NCI-H2107 treated with DMSO at 0.1 percent for 48 hours (cell line): ENCODE data around the gene INPP4B.

Source experiments
- DNase-seq: peaks from one replicate; lab custom pipeline; 2025; ENCODE audit not compliant: unreplicated experiment; lab: John Stamatoyannopoulos, UW

Gene INPP4B

DNA sequence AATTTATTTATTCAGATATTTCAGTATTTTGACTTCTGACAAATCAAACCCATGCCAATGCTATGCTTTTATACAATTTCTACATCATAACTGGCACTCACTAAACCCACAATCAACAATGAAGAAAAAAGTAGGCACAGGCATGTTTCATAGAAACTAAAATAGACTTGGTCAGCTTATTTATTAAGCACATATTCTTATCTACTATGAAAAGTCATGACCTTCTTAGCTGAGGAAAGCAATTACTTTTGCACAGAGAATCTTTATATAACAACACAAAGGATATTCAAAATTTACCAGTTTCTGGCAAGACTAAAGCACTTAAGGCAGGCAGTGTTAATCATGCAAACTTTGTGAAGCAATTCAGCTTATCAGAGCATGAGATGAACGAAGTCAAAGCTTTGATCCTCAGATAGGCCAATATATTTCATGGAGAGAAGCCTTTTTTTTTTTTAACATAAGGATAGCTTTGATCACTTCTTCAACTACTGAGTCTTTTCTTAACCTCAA, 490.6 kb downstream of the INPP4B start:
- DNase-seq: no peak

DNA sequence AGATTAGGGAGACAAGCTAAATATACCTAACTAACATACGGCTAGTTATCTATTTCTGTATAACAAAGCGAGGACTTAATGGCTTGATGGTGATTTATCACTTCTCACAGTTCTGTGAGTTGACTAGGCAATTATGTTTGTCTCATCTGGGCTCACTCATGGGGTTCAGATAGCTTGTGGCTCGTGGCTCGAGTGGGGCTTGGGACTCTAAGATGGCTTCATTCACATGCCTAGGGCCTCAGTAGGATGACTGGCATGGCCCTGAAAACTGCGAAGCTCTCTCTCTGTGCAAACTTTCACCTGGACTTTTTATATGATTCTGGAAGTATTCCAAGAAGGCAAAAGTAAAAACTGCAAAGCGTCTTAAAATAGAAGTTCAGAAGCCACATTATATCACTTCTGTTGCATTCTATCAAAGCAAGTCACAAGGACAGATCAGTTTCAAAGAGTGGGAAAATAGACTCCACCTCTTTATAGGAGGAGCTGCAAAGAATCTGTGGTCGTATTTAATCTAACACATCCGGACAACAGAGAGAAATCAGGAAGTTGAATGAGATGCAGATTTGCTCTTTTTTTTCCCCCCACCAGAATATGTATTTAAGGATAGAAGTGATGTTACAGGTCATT, 491.2 kb downstream of the INPP4B start:
- DNase-seq: no peak

DNA sequence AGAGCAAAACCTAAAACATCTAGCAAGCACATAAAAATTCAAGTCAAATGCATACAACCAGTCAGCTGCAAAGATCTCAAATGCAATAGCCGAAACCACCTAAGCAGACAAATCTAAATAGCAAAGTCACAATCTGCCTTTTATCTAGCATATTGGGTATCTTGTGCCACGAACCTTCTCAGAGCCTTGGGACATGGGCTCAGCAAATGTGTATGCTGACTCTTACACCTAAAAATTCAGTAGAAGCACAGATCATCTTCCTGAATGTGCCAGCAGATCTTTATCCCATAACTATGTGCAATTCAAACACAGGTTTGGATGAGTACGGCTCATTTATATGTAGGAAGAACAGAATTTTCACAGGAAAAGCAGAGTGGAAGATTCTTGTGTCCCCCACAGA, 492.1 kb downstream of the INPP4B start:
- DNase-seq: no peak

DNA sequence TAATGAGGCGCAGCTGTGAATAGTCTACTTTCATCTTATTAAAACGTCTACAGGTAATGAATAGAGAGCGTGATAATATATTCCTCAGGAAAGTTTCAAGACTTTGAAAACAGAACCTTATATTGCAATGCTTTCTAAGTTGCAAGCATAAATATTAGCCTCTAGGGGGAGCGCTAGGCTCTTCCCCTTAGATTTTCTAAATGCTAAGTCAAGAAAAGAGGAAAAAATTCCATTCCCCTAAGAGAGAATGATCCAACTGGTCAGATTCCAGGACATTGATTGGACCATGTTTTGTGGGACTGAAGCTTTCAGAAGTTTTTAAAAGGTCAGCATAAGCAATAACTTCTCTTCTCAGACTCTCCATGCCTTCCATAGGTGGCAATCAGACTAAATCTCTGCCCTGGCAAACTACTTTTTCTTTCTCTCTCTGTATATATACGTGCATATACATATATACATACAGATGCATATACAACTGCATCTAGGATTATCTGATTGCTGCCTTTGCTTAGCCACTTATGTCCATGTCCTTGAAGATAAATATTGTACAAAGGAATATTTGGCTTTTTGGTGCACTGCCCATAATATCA, 492.9 kb downstream of the INPP4B start:
- peak; percentile 49 for DNase-seq

DNA sequence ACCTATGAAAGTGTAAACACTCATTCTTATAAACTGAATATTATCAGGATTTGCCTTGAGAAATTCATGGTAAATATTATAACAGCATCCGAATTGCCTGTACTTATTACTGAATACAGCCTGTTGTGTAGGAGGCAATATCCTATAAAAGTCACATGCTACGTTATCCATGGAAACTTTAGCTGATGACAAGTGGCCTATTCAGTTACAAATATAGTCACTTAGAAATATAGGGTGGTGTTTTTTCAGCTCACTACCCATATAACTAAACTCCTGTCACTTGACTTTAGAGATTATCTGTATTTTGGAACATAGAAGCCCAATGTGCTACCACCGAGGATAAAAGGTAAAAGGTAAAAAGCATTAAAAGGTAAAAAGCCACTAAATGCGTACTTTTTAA, 493.4 kb downstream of the INPP4B start:
- DNase-seq: no peak

DNA sequence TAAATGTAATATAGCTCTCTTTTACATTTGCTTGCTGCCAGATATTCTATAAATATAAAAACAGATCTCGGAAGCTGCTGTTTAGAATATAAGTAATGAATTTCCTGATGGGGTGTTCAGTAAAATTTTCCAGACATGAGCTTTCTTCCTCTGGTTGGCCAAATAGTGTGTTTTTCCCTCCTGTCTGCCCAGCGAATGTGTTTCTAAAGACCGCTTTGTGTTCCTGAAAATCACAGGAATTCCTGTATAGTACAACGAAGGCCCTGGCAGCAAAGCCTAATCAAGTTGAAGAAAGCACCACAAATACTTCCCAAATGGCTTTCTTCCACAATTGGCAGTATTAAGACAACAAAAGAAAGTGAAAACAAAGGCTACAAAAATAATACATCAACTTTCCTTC, 494.1 kb downstream of the INPP4B start:
- no peak for DNase-seq

DNA sequence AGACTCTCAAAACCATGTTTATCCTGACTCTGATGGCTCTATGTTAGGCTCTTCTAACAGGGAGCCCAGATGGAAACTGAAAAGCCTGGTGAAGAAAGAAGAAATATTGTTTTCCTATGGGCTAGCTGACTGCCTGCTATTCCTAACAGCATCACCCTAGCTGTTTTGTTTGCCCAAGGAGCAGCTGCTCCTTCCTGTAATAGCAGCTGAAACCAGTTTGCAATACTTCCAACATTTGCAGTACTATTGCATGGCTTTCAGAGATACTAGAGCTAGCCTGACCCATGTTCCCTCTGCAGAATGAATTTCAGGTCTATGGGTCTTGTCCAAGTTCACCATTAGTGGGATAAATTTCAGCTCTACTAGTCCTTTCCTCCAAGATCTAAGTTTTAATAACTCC, 495.2 kb downstream of the INPP4B start:
- peak; percentile 45 for DNase-seq

DNA sequence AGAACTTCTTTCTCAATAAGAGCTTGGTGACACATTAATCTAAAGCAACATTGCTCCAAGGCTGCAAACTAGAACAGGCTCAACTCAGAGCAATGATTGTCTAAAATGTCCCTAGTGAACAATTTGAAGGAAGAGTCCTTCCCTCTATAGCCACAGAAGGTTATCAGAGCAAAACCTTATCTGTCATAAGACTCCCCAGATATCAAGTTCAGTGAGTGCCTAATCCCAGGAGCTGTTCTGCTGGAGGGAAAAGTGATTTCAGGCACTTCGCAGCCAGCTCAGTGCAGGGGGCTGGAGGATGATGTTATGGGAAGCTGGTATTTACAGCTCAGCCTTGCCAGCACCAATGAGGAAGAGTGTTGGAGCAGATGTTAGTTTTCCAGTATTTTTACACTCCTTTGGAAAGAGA, 497.5 kb downstream of the INPP4B start:
- DNase-seq: no peak

DNA sequence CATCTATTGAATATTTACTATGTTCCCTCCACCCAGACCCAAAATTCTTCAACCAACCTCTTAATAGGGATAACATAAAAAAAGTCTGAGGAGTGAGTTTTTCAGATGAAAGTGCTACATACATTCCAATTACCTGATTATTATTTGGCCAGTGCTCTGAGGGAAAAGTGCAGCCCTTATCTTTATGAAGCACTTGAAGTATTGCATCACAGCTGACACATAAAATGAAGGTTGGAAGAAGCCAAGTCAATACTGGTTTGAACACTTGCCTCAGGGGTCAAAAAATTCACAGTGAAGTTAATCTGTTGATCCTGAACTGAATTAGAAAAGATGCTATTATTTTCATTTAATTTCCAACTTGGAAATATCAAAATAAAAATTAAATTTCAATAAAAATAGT, 498.9 kb downstream of the INPP4B start:
- no peak for DNase-seq

DNA sequence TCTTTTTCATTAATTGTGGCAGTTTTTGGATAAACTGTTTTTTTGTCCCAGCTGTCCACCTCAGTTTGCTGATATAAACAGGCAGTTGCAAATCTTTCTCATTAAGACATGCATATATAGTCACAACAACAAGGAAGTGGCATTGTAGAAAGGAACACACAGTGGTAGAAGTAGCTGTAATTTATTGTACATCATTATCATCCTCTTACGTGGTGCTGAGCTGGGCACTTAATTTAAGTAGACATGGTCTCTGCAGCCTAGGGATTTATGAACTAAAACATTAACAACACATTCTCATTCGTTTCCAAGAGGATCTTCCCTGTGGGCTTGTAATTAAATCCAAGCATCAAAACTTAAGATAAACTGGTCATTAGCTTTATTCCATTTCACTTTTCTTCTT, 500.2 kb downstream of the INPP4B start:
- no peak for DNase-seq

DNA sequence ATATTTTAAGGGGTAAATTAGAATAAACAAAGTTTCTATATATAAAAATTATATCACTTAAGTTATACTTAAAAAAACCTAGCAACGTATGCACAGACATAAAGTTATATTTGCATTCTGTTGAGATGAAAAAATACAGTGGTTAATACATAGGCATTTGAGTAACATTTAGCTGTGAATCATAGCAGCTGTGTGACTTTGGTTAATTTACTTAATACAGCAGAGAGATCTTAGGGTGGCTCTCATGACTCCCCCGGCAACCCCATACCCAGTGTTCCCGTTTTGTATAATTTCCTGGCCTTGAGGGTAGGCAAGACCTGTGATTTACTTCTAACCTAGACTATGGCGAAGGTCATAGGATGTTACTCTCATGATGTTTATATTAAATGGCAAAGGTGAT, 504.8 kb downstream of the INPP4B start:
- DNase-seq: no peak

DNA sequence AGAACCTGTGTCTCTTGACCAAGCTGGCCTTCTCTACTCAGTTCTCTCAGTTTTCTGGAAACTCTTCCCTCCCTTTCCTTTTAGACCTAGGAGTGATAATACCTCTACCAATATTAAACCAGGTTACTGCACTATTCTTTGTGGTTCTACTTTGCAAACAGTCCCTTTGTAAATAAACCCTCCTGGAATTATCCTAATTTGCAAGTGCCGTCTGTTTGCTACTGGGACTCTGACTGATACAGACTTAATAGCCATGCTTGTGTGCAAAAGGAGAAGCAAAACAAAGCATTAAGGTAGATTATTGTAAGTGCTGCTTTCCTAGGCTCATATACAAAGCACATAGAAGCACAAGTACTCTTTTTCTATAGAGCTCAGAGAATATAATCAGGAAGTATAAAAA, 507.0 kb downstream of the INPP4B start:
- no peak for DNase-seq

DNA sequence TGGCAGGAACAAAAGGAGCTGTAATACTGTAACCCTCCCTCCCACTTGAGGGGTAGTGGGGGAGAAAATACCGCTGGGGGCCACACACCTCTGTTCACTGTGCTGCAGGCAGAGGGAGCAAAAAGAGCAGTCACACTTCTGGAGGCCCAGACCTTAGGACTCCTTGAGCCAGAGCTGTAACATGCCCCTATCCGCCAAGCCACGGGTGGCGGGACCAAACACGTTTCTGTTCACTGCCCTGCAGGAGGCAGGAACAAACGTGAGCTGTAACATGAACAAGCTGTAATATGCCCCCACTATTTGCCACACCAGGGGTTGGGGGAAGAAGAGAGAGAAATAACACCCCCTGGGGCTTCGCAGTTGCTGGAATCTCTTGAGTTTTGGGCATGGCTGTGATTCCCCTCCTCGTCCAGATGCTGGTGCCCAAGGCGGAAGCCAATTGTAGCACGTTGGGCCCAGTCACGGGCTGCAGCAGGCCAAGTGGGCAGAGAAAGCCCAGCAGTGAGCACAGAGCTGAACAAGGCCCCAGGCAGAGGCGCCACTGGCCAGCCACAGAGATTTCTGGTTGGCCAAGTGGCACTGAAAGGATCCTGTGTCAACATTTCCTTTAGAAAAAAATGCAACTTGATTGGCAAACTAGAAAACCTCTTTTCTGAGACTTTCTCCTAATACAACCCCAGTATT, 509.7 kb downstream of the INPP4B start:
- no peak for DNase-seq

DNA sequence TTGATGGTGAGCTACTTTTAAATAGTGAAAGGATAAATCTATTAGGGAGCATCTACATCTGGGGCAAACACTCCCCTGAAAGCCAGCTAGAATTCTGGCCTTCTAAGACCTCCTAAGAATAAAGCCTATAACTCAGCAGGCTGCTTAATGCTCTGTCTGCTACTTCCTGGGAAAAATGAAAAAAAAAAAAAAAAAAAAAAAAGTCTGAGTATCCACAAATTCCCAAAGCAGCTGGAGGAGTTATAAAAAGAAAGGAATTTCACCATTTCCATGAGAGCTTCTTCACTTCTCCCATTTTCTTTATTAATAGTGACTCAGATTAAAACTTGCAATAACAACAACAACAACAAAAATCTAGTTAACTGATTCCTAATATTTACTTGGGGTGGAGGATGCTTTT, 511.2 kb downstream of the INPP4B start:
- no peak for DNase-seq

DNA sequence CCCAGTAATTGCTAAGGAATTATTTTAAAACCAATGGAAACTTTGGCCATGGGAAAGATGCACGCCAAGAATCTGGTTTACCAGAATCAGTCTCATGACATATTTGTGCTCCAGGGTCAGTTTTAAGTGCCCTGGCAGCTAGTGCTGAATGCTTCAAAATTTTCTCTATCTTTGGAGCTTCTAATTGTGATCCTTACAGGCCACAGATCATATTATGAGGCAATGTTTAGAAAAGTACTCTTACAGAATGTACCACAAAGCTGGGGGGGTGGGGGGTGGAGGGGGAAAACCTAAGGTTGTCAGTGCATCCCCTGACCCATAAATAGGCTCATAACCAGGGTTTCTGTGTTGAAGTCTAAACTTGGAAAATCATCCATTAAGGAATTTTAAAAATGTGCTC, 514.5 kb downstream of the INPP4B start:
- DNase-seq: no peak

DNA sequence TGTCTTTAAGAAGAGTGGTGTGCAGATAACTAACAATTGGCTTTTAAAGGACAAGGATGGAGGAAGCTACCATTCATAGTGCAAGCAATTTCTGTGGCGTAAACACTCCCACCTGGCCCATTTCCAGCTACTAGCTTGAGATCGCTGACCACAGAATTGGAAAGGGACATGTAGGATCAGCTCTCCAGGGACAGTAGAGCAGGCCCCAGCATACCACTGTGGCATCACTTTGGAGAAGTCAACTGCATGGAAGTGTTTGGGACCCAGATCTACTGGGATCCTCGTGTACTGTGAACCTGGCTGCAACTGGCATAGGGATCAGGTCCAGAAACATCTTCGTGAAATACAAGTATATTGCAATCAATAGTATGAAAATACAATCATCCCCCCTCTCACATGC, 515.0 kb downstream of the INPP4B start:
- DNase-seq: no peak

DNA sequence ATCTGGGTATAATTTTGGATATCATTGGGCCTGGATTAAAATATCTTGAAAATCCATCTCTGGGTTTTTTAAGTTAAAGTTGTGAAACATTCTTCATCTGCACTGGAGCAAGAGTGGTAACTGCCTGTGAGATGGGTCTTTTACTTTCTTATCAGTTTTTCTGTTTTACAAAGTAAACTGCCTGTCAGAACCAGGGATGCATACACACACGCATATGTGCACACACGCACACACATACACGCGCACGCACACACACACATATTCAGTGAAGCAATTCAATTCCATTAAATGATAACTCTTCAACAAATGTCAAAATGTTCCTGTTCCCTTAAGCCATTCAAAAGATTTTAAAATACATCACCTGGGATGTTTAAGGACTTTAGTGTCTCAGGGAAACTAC, 515.8 kb downstream of the INPP4B start:
- DNase-seq: no peak

DNA sequence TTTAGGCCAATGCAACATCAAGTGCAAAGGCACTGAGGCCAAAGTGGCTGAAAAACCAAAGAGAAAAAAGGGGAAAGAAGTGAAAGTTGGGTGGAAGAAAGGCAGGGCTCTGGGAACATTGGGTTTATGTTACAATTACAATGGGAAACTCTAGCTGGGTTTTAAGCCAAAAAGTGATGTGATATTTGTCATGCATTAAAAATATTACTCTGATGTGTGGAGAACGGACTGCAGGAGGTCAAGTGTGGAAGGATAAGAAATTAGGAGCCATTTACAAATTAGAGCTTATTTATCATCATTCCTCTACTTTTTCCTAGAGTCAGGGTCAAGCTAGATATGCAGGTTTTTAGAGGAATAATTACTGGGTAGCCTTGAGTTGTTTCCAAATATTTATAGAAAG, 516.8 kb downstream of the INPP4B start:
- no peak for DNase-seq

DNA sequence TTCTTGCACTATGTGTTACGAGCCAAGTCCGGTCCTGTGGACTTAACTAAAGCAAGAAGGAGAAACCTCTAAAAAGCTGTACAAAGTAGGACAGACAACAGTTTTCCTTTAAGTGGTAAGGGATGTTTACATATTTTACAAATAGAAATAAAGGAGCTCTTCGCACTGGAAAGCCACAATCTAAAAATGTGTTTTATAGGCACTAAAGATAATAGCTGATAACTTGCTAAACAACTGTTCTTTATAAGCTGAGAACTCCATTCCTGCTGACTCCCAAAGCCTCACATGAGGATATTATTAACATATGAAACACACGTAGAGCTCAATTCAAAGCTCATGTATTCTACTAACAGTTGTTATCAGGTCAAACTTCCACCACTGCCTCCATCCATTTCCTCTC, 519.9 kb downstream of the INPP4B start:
- DNase-seq: no peak

DNA sequence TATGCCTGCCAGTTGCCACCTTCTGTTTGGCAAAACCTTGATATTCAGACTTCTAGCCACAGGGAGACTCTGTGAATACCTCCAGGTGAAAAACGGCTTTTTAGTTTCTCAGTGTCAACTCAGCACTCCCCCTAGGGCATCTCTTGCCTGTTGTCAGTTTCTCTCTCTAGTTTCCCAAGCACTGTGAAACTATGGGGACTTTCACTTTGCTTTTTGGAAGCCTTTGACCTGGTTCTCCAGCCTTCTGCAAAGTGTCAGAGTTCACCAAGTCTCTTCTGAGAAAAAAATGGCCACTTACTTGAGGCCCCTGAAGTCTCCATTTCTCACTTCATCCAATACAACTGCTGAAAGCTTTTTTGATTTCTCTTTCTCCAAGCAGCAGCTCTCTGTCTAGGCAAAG, 521.5 kb downstream of the INPP4B start:
- no peak for DNase-seq

DNA sequence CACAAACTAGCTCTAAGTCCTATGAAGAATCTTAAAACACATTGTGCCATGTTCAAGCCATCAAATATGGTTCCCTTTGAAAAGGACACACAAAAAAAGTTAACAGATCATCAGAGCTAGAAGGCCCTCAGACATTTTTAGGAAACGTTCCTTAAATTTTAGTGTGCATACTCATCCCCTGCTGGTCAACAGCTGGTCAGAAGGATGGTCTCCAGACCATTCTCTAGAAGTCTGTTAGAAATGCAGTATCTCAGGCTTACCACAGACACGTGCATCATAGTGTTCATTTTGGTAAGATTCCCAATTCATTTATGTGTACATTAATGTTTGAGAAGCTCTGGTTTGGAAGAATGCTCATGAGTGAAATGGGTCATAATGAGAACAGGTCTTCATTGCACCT, 523.1 kb downstream of the INPP4B start:
- DNase-seq: no peak

DNA sequence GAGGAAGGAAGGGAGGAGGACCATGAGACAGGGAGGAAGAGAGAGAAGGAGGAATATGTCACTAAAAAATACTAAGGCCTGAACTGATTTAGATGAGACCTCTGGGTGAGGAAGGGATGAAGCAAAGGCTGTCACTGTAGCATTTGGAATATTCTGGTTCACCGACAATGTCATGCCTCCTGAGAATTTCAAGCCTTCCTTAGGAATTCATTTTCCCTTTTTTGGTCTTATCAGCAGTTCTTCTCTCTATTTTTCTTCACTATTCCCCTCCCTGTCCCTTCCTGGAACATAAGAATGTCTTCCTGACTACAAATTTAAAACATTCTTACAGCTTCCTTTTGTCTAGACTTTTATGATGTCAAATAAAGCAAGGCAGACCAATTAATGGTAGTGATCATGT, 527.8 kb downstream of the INPP4B start:
- no peak for DNase-seq

DNA sequence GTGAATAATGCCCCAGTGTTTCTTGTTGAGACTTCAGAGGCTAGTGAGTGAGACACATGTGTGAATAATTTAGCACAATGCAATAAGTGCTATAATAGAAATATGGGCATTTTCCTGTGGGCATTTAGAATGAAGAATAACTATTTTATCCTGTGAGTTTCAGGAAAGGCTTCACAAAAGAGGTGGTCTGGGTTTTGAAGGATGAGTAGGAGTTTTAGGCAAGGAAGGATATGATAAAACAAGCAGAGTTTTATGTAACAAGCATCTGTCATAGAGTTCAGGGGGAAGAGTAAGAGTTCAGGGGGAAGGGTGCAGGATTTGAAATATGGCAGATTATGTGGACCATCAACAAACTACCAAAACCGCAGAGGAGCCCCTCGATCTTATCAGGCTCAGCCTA, 529.2 kb downstream of the INPP4B start:
- DNase-seq: no peak
